Loucy (cell line): ENCODE measurements around the gene MSL3B.

Experiments
- CTCF ChIP-seq: fragments of 200-600 bp; sonication (generic); conservative IDR thresholded peaks from 2 replicates; pipeline ENCODE4 v1.5.1; 2014; ENCODE audit warnings: mild to moderate bottlenecking, antibody characterized with exemption, low read length
- EZH2phosphoT487 ChIP-seq: fragments of 200-600 bp; IDR thresholded peaks from 2 replicates; pipeline ENCODE4 v1.6.1; 2018; ENCODE audit warnings: antibody characterized with exemption, mild to moderate bottlenecking, moderate library complexity, borderline replicate concordance

GRCh38 chr2:233817995-233818638 lies 50.1 kb downstream of the MSL3B start:
- TF ChIP-seq CTCF, result no peak
- TF ChIP-seq EZH2phosphoT487, result no peak
